ENCODE results near the gene GRK3.

The GRK3 gene

GRCh38 chr22:25764270-25765015, 200.0 kb downstream of the GRK3 start:
- no peak for DNase-seq

- no peak for DNase-seq
Observed at GRCh38 chr22:25765016-25765367, 200.5 kb downstream of the GRK3 start.

- no peak for DNase-seq
Observed at GRCh38 chr22:25765801-25766200, 201.3 kb downstream of the GRK3 start.

- DNase-seq, result no peak
Observed at GRCh38 chr22:25766418-25766817, 201.9 kb downstream of the GRK3 start.

- no peak for DNase-seq
Observed at GRCh38 chr22:25770333-25770732, 205.9 kb downstream of the GRK3 start.

GRCh38 chr22:25772288-25772687, 207.8 kb downstream of the GRK3 start:
- DNase-seq, result no peak

GRCh38 chr22:25774575-25775026, 210.1 kb downstream of the GRK3 start:
- DNase-seq, result no peak

GRCh38 chr22:25775531-25775930, 211.1 kb downstream of the GRK3 start:
- no peak for DNase-seq

- no peak for DNase-seq
Observed at GRCh38 chr22:25777411-25777810, 212.9 kb downstream of the GRK3 start.

GRCh38 chr22:25777870-25778269, 213.4 kb downstream of the GRK3 start:
- DNase-seq, result no peak
